Gastroesophageal sphincter (tissue), 3 donors: Measurements from ENCODE around the gene PHAF1.

Experiments used
- CTCF ChIP-seq, 4 experiments: fragments of 200-600 bp in 2 of 4; fragments of 450-650 bp in 2 of 4; sonication (generic) in 1 of 4; IDR thresholded peaks; one replicate each; pipeline ENCODE4 v1.5.1; 2017 to 2019; ENCODE audit warnings: antibody characterized with exemption in 4 of 4, mild to moderate bottlenecking in 2 of 4, moderate library complexity in 2 of 4
- EP300 ChIP-seq: sonication (generic); formaldehyde crosslinking; IDR thresholded peaks from one replicate; pipeline ENCODE4 v1.6.1; 2017; ENCODE audit warnings: antibody characterized with exemption, mild to moderate bottlenecking
- POLR2A ChIP-seq, 2 donors: fragments of 450-650 bp; IDR thresholded peaks; one replicate each; pipeline ENCODE4 v1.6.1; 2017; ENCODE audit warnings: antibody characterized with exemption in 2 of 2, mild to moderate bottlenecking in 2 of 2, moderate library complexity in 1 of 2
- POLR2AphosphoS5 ChIP-seq: sonication (generic); formaldehyde crosslinking; IDR thresholded peaks from one replicate; pipeline ENCODE4 v1.6.1; 2017; ENCODE audit warnings: antibody characterized with exemption

GRCh38 chr16:67176662-67177061 is 66.9 kb downstream of the PHAF1 start:
- TF ChIP-seq POLR2AphosphoS5 (no peak), POLR2A (IDR thresholded peaks at IDR 0.05) (no peak), CTCF (IDR thresholded peaks at IDR 0.05) (no peak), EP300 (no peak)
